ENCODE data around the gene ZIC1.

Gene ZIC1

GRCh38 chr3:147422601-147423536 lies 13.7 kb downstream of the ZIC1 start:
- no peak for DNase-seq (ENCODE audit: low read depth)

DNA sequence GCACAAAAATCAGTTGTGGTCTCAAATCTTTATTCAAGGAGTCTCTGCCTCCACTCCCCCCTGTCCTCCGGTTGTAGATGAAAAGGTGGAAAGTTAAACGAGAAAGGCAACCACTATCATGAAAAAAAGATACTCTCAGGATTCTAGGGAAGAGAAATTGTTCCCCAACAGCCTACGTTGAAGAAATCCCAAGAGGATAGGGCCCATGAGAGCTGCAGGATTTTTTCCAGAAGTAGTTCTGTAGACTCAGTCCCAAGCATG lies 14.3 kb downstream of the ZIC1 start:
- DNase-seq (ENCODE audit: low read depth) = no peak

DNA sequence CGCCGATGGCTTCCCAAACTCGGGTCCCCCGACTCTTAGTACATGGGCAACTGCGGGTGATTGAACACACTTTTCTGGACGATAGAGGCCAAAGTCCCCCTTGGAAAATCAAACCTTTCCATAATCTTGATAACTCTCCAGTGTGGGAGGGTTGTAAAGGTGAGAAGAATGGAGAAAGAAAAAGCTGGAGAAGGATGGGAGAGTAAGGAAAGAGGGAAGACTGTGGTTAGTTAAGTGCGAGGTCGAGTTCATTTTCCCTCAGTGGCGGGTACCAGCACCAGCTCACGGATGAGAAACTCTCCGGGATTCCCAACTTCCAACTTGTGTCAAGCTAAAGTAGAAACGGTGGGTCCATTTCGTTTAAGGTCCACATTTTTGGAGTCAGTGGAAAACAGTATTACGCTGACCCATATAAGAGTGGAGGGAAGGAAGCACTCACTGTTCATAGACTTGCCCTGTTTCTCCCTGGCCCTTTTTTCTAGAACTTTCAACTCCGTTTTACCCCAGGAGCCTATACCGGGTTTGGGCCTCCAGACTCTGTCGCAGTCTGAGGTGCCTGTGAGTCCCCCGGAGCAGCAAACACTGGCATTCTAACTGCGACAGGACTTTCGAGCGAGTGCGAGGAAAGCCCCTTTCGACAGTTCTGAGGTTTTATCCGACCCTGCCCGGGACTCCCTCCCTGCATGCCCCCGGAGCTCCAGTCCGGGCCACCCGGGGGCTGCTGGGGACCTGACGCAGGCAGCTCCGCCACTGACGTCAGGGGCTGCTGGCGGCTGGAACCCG lies 14.8 kb downstream of the ZIC1 start:
- no peak for DNase-seq (ENCODE audit: low read depth)

DNA sequence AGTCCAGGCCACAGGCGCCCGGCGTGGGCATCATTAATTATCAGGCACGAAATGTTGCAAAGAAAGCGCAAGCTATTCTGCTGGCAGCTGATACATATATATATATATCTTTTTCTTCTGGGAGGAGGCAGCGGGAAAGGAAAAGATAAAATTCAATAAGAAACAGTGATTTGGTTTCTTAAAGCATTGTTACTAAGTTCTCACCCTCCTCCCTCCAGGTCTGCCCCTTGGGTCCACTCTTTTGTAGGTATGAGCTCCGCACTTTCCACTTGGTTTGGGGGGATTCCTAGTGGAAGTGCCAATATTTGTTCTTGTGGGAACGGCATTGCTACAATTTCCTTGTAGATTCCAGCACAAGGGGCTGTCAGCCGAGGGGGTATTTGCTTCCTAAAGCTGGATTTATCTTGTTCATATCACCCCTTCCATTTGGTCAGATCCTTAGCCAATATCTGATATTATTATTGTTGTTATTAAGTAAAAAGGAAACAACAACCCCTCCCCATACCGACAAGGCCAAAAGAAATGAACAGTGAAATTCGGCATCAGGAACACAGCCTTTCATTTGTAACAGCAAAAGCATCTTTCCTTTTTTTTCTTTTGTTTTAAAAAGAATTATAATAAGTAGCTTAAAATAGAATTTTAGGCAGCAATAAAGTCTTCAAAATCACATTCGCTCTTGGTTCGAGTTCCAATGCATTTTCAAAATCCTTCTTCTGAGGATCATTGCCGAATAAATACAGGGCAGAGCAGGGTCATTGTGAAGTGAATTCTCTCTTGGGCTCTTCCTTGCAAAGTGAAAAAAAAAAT lies 15.6 kb downstream of the ZIC1 start:
- DNase-seq (ENCODE audit: low read depth) = no peak

- DNase-seq (ENCODE audit: low read depth) = no peak
Measured at GRCh38 chr3:147425388-147425850, 16.3 kb downstream of the ZIC1 start.

GRCh38 chr3:147426931-147427330 lies 17.8 kb downstream of the ZIC1 start:
- DNase-seq (ENCODE audit: low read depth) = no peak

DNA sequence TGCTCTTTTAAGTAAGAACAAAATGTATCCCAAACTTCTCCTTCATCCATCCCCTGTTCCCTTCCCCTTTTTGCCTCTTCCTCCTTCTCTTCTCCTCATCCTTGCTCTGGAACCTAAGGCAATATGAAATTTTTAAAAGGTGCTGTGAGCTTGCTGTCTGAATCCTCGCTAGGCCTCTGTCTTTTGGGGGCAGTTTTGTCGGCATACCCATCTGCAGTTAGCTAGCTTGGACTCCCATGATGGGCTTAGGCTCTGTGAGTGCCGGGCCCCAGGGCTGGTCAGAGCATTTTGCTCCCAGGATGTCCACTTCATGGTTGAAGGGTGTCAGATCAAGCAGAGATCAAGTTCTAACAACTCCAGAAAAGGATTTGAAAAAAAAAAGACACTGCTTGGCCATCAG lies 18.6 kb downstream of the ZIC1 start:
- no peak for DNase-seq (ENCODE audit: low read depth)

- no peak for DNase-seq (ENCODE audit: low read depth)
Measured at GRCh38 chr3:147428326-147428725, 19.2 kb downstream of the ZIC1 start.

DNA sequence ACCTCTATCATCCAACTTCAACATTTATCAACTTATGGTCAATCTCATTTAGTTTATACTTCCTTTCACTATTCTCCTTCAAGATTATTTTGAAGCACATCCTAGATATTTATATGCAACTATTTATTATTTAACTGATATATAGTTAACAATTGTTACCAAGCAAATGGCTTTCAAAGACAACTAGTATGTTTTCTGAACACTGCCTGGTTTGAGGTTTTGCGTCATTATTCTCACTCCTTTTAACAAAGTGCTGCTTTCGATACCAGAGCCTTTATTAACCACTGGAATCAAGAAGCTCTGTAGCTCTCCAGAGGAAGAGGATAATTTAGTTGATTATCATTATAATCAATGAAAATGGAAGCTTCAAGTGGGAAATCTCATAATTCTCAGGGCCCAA lies 19.6 kb downstream of the ZIC1 start:
- DNase-seq (ENCODE audit: low read depth) = no peak

GRCh38 chr3:147431751-147432150 lies 22.6 kb downstream of the ZIC1 start:
- peak; percentile 21 for DNase-seq (ENCODE audit: low read depth)

DNA sequence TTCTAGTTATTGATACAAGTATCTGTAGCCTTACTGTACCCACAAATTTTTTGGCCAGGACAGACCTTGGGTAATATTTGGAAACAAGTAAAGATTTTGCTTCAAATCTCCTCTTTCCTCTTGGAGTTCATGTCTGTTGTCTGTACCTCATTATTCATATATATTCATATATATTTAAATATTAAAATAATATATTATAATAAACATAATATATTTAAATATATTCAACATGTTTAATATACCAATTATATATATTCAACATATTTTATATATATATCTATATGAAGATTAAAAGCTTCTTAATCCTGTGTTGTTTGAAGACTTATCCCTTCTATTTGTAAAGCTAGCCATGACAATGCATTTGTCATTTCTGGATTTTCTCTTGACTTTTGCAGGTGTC lies 38.1 kb downstream of the ZIC1 start:
- no peak for DNase-seq (ENCODE audit: low read depth)

GRCh38 chr3:147449669-147450068 lies 40.5 kb downstream of the ZIC1 start:
- no peak for DNase-seq (ENCODE audit: low read depth)

GRCh38 chr3:147458995-147459704 lies 50.0 kb downstream of the ZIC1 start:
- no peak for DNase-seq (ENCODE audit: low read depth)

- no peak for DNase-seq (ENCODE audit: low read depth)
Measured at GRCh38 chr3:147462856-147463255, 53.7 kb downstream of the ZIC1 start.

All from fibroblast of the conjunctiva (primary cell).